ENCODE measurements around the gene SMNDC1. TPM values are rescaled to one million over a fixed set of nuclear protein-coding genes. Genes with fewer than 3 reads are reported as not detected.

The SMNDC1 gene
- total RNA-seq, 1 donor from 2014 or later = 31.5 TPM

DNA sequence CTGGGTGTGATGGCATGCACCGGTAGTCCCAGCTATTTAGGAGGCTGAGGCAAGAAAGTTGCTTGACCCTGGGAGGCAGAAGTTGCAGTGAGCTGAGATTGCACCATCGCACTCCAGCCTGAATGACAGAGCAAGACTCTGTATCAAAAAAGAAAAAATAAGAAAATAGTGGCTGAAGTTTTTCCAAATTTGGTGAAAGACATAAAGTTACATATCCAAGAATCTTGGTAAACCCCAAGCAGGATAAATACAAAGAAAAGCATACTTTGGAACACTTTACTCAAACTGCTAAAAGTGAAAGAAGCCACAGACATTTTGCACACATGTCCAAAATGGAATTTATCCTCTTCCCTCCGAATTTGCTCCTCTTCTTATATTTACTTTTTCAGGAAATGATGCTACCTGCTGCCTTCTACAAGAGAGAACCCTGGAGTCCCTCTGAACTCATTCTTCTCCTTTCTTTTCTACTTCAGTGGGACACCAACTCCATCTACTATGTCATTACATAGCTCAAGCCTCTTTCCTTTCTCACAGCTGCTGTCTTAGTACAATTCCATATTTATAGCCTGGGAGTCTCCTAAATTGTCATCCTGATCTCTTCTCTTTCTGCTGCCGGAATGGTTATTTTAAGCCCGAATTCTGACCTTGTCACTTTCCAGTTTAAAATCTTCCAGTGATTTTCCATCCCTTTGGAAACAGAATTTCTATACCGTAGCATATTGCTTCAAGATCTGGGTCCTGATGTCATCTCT is 17.3 kb upstream of the SMNDC1 start:
- DNase-seq = no peak
- Histone ChIP-seq H3K9me3 (no peaks in the 10 kb centered on the region), H3K4me3 (no peak overlapping the region), H3K27me3 (ENCODE audit: low read depth) (no peaks in the 10 kb centered on the region), H3K36me3 (no peaks in the 10 kb centered on the region), H3K27ac (no peak overlapping the region), H3K4me1 (no peaks in the 10 kb centered on the region)
- TF ChIP-seq, protein P1, sequence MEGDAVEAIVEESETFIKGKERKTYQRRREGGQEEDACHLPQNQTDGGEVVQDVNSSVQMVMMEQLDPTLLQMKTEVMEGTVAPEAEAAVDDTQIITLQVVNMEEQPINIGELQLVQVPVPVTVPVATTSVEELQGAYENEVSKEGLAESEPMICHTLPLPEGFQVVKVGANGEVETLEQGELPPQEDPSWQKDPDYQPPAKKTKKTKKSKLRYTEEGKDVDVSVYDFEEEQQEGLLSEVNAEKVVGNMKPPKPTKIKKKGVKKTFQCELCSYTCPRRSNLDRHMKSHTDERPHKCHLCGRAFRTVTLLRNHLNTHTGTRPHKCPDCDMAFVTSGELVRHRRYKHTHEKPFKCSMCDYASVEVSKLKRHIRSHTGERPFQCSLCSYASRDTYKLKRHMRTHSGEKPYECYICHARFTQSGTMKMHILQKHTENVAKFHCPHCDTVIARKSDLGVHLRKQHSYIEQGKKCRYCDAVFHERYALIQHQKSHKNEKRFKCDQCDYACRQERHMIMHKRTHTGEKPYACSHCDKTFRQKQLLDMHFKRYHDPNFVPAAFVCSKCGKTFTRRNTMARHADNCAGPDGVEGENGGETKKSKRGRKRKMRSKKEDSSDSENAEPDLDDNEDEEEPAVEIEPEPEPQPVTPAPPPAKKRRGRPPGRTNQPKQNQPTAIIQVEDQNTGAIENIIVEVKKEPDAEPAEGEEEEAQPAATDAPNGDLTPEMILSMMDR (IDR thresholded peaks at IDR 0.05) = no peak
- ATAC-seq = no peak
- intact Hi-C loops (cut with DNase I) = no loop called here

DNA sequence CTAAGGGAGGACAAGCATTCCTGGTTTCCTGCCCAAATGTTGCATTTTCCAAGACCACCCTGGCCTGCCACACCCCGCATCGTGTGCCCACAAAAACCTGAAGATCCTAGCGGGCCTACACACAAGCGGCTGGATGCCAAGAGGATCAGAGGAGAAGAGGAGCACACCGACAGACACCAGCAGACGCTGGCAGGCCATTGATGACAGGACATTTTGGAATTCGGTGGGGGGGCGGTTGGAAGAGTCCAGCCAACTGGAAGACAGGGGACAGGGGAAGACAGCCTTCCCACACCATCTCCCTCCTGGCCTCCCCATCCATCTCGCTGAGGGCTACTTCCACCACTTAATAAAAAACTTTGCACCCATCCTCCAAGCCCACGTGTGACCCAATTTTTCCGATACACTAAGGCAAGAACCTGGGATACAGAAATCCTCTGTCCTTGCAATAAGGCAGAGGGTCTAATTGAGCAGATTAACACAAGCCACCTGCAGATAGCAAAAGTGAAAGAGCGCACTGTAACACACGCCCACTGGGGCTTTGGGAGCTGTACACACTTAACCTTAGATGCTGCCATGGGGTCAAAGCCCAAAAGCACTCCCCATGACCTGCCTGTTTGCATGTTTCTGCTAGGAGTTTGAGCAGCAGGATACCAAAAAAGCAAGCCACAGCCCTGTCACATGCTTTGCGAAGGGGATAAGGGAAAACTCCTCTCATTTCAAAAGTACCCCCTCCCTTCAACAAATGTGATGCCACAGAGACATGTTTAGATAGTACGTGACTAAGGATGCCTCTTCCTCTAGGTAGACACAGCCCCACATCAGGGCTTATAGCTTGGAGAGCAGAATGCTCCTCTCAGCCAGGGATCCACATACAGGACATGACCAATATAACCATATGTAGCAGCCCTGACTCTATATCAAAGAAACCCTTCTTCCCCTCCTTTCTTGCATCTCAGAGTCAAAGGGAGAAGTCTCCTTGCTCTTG is 13.4 kb upstream of the SMNDC1 start:
- ATAC-seq = no peak
- Histone ChIP-seq H3K4me1 (no peaks in the 10 kb centered on the region), H3K27me3 (ENCODE audit: low read depth) (no peaks in the 10 kb centered on the region), H3K36me3 (no peaks in the 10 kb centered on the region), H3K4me3 (no peak overlapping the region), H3K9me3 (no peaks in the 10 kb centered on the region), H3K27ac (no peak overlapping the region)
- intact Hi-C loops (cut with DNase I) = no loop called here
- TF ChIP-seq, protein P1 (IDR thresholded peaks at IDR 0.05) = no peak
- no peak for DNase-seq

DNA sequence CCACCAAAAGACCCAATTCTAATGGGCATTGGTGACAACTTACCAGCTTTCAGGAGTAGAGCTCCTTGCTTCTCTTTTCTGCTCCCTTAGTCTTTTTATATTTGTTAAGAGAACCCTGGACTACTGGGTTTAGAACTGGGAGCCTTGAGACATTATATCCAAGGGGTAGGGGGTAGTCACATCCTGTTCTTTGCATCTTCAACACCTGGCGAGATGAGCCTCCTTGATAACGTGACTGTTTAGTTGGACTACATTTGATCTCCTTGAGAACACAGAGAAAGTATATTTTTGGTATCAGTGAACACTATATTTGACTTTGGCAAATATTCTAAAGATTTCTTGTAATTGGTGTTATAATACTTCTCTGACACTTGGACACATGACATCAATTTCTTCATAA is 9.0 kb upstream of the SMNDC1 start:
- H3K36me3 ChIP-seq = no peaks in the 10 kb centered on the region
- DNase-seq (no peak), ATAC-seq (no peak)
- no peaks in the 10 kb centered on the region for H3K9me3 ChIP-seq
- no peak overlapping the region for H3K4me3 ChIP-seq
- H3K27ac ChIP-seq = no peak overlapping the region
- H3K27me3 ChIP-seq (ENCODE audit: low read depth) = no peaks in the 10 kb centered on the region
- peaks cover 6% of the 10 kb centered on the region for H3K4me1 ChIP-seq
- TF ChIP-seq, protein P1 (IDR thresholded peaks at IDR 0.05) = no peak
- intact Hi-C loops (cut with DNase I) = loop anchor here (5.0 kb wide), 1 partner anchor 234 kb away; no protein-coding TSS in a partner anchor

DNA sequence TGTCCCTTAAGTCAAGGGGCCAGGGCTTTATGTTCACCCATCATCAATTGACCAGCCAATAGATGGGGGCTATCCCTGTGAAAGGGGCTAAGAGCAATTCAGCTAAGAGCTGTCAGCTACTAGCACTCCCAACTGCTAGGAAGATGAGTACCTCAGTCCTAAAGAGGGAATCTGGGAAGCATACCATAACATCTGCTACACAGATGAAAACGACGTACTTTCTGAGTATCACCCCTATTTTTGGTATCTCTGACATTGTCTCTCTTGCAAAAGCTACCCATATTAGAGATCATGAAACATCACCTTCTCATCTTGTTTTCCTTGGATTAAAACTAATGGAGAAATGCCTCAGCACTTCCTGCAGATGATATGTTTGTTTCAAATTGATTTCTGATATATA is 7.5 kb upstream of the SMNDC1 start:
- no peaks in the 10 kb centered on the region for H3K36me3 ChIP-seq
- H3K27ac ChIP-seq = no peak overlapping the region
- intact Hi-C loops (cut with DNase I) = loop anchor here (5.0 kb wide), 1 partner anchor 235 kb away; no protein-coding TSS in a partner anchor
- H3K4me1 ChIP-seq = peaks cover 6% of the 10 kb centered on the region
- no peak overlapping the region for H3K4me3 ChIP-seq
- H3K9me3 ChIP-seq = no peaks in the 10 kb centered on the region
- TF ChIP-seq, protein P1 (IDR thresholded peaks at IDR 0.05) = no peak
- no peak for ATAC-seq
- no peaks in the 10 kb centered on the region for H3K27me3 ChIP-seq (ENCODE audit: low read depth)
- no peak for DNase-seq

DNA sequence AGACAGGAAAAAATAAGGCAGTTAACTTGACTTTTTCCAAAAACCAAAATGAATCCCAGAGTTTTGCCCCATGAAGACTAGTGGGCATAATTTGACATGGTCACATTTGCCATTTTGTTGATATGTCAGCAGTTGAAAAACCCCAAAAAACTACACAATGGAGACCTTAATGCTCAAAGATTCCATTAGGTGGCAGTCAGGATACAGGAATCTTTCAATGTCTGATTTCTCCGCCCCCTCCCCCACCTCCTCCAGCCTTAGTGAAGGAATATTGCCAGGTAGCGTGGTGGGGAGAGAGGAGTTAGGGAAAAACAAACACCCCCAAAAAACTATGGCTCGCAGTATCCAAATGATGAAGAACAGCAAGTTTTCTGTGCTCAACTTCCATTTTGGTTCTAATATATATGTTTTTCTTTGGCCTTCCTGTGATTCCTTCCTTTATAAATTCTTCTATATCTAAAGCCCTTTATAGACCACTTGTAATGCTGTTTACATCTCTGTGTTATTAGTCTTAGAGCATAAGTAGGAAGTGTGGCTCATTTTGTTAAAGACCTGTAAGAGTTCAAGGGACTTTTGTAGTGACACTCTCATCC is 6.7 kb upstream of the SMNDC1 start:
- DNase-seq (no peak), ATAC-seq (peak; percentile 68 to 83)
- intact Hi-C loops (cut with DNase I) = loop anchor here (5.0 kb wide), 1 partner anchor 236 kb away; no protein-coding TSS in a partner anchor

More for the DNA sequence above, 6.7 kb upstream of the SMNDC1 start:
- H3K9me3 ChIP-seq = no peaks in the 10 kb centered on the region
- H3K4me1 ChIP-seq = peaks cover 6% of the 10 kb centered on the region
- TF ChIP-seq, protein P1 (IDR thresholded peaks at IDR 0.05) = peak; percentile 61
- H3K27me3 ChIP-seq (ENCODE audit: low read depth) = no peaks in the 10 kb centered on the region
- H3K27ac ChIP-seq = no peak overlapping the region
- no peaks in the 10 kb centered on the region for H3K36me3 ChIP-seq
- H3K4me3 ChIP-seq = no peak overlapping the region

Data from lower lobe of right lung (tissue), 2 donors.